Measurements from ENCODE around the gene ABHD6.

DNA sequence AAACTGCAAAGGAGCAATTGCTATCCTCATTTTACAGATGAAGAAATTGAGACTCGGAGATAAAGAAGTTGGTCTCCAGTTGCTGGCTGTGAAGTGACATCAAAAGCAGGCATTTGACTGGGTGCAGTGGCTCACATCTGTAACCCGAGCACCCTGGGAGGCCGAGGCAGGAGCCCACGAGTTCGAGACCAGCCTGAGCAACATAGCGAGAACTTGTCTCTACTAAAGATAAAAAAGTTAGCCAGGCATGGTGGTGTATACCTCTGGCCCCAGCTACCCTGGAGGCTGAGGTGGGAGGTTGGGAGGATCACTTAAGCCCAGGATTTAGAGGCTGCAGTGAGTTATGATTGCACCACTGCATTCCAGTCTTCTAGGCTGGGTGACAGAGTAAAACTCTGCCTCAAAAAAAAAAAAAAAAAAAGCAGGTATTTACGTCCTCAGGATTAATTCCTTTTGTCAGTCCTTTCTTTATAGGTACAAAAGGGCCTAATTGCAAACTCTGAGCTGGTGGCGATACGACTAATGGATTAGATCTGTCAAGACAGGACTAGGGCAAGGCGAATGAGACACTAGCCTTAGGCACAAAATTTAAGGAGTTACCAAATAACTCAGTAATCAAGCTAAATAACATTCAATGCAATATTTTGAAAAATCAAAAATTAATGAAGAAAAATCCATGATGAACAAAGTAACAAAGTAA is 20.9 kb upstream of the ABHD6 start:
- TF ChIP-seq, protein P1, sequence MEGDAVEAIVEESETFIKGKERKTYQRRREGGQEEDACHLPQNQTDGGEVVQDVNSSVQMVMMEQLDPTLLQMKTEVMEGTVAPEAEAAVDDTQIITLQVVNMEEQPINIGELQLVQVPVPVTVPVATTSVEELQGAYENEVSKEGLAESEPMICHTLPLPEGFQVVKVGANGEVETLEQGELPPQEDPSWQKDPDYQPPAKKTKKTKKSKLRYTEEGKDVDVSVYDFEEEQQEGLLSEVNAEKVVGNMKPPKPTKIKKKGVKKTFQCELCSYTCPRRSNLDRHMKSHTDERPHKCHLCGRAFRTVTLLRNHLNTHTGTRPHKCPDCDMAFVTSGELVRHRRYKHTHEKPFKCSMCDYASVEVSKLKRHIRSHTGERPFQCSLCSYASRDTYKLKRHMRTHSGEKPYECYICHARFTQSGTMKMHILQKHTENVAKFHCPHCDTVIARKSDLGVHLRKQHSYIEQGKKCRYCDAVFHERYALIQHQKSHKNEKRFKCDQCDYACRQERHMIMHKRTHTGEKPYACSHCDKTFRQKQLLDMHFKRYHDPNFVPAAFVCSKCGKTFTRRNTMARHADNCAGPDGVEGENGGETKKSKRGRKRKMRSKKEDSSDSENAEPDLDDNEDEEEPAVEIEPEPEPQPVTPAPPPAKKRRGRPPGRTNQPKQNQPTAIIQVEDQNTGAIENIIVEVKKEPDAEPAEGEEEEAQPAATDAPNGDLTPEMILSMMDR (IDR thresholded peaks at IDR 0.05), result no peak
- TF ChIP-seq POLR2A (IDR thresholded peaks at IDR 0.05), result no peak
- TF ChIP-seq POLR2AphosphoS5 (IDR thresholded peaks at IDR 0.05), result no peak

Measured in prostate gland (tissue), 2 donors.